Measurements from ENCODE around the gene NUDT12. TPM values are rescaled to one million over a fixed set of nuclear protein-coding genes. Genes with fewer than 3 reads are reported as not detected.
A peak's percentile ranks its signal among the peaks of the same experiment; 100 is the strongest.

Gene NUDT12
- total RNA-seq, 1 experiment from 2014 or later = 11.3 TPM

GRCh38 chr5:103605277-103605676 lies 42.7 kb upstream of the NUDT12 start:
- Mint-ChIP-seq H3K9me3 (no peaks in the 10 kb centered on the region), H3K36me3 (ENCODE audit: insufficient read depth in 1 of 3, low read depth in 3 of 3) (no peaks in the 10 kb centered on the region; a peak in 1 of 7 replicates), H3K4me3 (no peak overlapping the region), H3K27ac (no peak overlapping the region), H3K27me3 (ENCODE audit: low read depth) (no peaks in the 10 kb centered on the region), H3K4me1 (no peaks in the 10 kb centered on the region)
- Histone ChIP-seq H2BK20ac (ENCODE audit: low read depth, low read length, poor library complexity, severe bottlenecking) (no peak overlapping the region), H3K27ac (ENCODE audit: insufficient read length, low read depth, low read length) (no peak overlapping the region), H3K27me3 (ENCODE audit: insufficient read depth, low read length) (no peaks in the 10 kb centered on the region), H4K91ac (ENCODE audit: insufficient read length, low read depth, low read length) (no peak overlapping the region), H2AK5ac (ENCODE audit: insufficient read length, low read length) (no peak overlapping the region), H3T11ph (ENCODE audit: low read length) (no peak overlapping the region), H3K79me1 (ENCODE audit: insufficient read depth, low read depth, low read length, poor library complexity, severe bottlenecking) (no peaks in the 10 kb centered on the region), H4K20me1 (ENCODE audit: control insufficient read depth, insufficient read depth, insufficient read length) (no peaks in the 10 kb centered on the region), H3K18ac (ENCODE audit: insufficient read length, low read depth, low read length) (no peak overlapping the region), H3K4me1 (ENCODE audit: insufficient read depth, low read length) (no peaks in the 10 kb centered on the region), H3K79me2 (ENCODE audit: insufficient read depth, low read length) (no peaks in the 10 kb centered on the region), H3K9ac (ENCODE audit: extremely low read depth, insufficient read length, low read length) (no peak overlapping the region), H3K56ac (ENCODE audit: insufficient read length, low read depth, low read length) (no peak overlapping the region), H3K23ac (ENCODE audit: insufficient read length, low read depth, low read length) (no peak overlapping the region), H3K14ac (ENCODE audit: insufficient read depth, low read length) (no peak overlapping the region), H3K9me3 (ENCODE audit: control insufficient read depth, low read depth, low read length) (no peaks in the 10 kb centered on the region), H2BK120ac (ENCODE audit: low read depth, low read length, poor library complexity, severe bottlenecking) (no peak overlapping the region), H3K23me2 (ENCODE audit: insufficient read length, low read depth, low read length, poor library complexity, severe bottlenecking) (no peaks in the 10 kb centered on the region), H2BK15ac (ENCODE audit: low read depth, low read length) (no peak overlapping the region), H3K4me2 (ENCODE audit: insufficient read depth, insufficient read length, low read length) (no peak overlapping the region), H4K5ac (ENCODE audit: insufficient read length, low read depth, low read length) (no peak overlapping the region), H4K8ac (replicated peaks; ENCODE audit: insufficient read length, low read depth, low read length) (no peak overlapping the region), H2AFZ (ENCODE audit: low read length) (no peak overlapping the region), H2BK5ac (ENCODE audit: insufficient read length, low read length) (no peak overlapping the region), H3K4ac (ENCODE audit: low read depth, low read length) (no peak overlapping the region), H2BK12ac (ENCODE audit: insufficient read length, low read depth, low read length) (no peak overlapping the region)
- WGBS (ENCODE audit: extremely low coverage, insufficient read length, low lambda C conversion rate) = no CpG with 5 or more reads among the region's 2 CpGs
- peak; percentile 33; the same call in 1 of the 3 replicates for TF ChIP-seq CTCF (conservative IDR thresholded peaks at IDR 0.05)
- no peak for DNase-seq

Measured in H9 (cell line).